Measurements from ENCODE around the gene NIPA2.
"Not testable (repeated sequence)": the region's sequence is repeated elsewhere in the genome, so short reads cannot be mapped to it uniquely, and the experiment has no call there.

NIPA2 gene

DNA sequence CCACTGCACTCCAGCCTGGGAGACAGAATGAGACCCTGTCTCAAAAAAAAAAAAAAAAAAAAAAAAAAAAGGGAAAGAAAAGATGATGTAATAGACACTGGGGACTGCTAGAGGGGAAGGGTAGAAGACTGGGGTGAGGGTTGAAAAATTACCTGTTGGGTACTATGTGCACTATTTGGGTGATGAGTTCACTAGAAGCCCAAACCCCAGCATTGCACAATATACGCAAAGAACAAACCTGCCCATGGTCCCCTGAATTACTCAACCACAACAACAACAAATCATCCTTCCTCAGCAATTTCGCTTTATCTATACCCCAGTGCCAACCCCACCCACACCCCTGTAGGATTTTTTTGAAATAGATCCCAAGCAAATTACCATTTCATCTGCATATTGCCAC is 38.6 kb upstream of the NIPA2 start:
- Histone ChIP-seq H3K4me1 (no peaks in the 10 kb centered on the region), H3K9me3 (no peaks in the 10 kb centered on the region), H3K27me3 (no peaks in the 10 kb centered on the region), H3K36me3 (no peaks in the 10 kb centered on the region), H3K4me3 (ENCODE audit: low read depth, low read length) (no peak overlapping the region)
- TF ChIP-seq, protein P1, sequence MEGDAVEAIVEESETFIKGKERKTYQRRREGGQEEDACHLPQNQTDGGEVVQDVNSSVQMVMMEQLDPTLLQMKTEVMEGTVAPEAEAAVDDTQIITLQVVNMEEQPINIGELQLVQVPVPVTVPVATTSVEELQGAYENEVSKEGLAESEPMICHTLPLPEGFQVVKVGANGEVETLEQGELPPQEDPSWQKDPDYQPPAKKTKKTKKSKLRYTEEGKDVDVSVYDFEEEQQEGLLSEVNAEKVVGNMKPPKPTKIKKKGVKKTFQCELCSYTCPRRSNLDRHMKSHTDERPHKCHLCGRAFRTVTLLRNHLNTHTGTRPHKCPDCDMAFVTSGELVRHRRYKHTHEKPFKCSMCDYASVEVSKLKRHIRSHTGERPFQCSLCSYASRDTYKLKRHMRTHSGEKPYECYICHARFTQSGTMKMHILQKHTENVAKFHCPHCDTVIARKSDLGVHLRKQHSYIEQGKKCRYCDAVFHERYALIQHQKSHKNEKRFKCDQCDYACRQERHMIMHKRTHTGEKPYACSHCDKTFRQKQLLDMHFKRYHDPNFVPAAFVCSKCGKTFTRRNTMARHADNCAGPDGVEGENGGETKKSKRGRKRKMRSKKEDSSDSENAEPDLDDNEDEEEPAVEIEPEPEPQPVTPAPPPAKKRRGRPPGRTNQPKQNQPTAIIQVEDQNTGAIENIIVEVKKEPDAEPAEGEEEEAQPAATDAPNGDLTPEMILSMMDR (IDR thresholded peaks at IDR 0.05; ENCODE audit: low read depth, low read length) = no peak
- DNase-seq = no peak

DNA sequence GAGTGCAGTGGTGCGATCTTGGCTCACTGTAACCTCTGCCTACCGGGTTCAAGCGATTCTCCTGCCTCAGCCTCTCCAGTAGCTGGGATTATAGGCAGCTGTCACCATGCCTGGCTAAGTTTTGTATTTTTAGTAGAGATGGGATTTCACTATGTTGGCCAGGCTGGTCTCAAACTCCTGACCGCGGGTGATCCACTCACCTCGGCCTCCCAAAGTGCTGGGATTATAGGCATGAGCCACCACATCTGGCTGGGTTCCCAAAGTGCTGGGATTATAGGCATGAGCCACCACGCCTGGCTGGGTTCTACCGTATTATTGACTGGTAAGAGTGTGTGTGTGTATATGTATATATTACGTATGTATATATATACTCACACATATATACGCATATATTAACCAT is 35.5 kb upstream of the NIPA2 start:
- not testable (repeated sequence) for H3K4me3 ChIP-seq (ENCODE audit: low read depth, low read length); H3K4me1 ChIP-seq; DNase-seq; H3K36me3 ChIP-seq; H3K9me3 ChIP-seq; H3K27me3 ChIP-seq

DNA sequence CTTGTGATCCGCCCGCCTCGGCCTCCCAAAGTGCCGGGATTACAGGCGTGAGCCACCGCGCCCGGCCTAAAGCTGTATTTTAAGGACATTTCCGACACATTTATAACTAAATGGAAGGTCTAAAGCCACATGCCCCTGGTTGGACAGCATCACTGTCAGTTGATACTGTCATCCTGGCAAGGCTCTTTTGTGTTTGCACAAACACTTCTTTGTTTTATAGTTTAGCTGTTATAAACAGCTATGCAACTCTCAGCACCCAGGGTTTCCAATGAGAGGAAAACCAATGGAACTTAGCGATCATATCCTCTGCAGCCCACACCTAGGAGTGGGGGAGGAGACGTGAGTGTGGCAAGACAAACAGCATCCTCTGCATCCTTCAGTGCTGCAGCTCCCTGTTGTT is 32.3 kb upstream of the NIPA2 start:
- DNase-seq = no peak
- no peaks in the 10 kb centered on the region for H3K9me3 ChIP-seq
- H3K36me3 ChIP-seq = no peaks in the 10 kb centered on the region
- H3K4me3 ChIP-seq (ENCODE audit: low read depth, low read length) = no peak overlapping the region
- TF ChIP-seq, protein P1 (IDR thresholded peaks at IDR 0.05; ENCODE audit: low read depth, low read length) = no peak
- no peaks in the 10 kb centered on the region for H3K27me3 ChIP-seq
- H3K4me1 ChIP-seq = no peaks in the 10 kb centered on the region

DNA sequence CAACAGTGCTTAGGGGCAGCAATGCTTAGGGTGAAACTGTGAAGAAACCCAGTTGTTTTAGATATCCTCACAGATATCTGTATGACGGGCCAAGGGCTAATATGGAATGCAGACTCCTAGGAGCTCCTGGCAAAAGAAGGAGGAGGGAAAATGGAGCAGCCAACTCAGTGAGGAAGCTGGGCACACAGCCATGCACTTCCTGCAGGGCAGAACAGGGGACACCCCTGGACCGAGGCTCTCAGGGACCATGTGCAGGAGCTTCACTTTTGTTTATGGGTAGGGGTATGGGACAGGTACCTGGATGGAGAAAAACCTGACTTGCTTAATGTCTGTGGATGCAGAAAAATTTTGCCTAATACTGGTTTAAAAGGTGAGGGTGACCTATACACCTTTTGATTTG is 31.8 kb upstream of the NIPA2 start:
- H3K4me1 ChIP-seq = no peaks in the 10 kb centered on the region
- DNase-seq = no peak
- TF ChIP-seq, protein P1 (IDR thresholded peaks at IDR 0.05; ENCODE audit: low read depth, low read length) = no peak
- H3K9me3 ChIP-seq = no peaks in the 10 kb centered on the region
- H3K27me3 ChIP-seq = no peaks in the 10 kb centered on the region
- no peaks in the 10 kb centered on the region for H3K36me3 ChIP-seq
- no peak overlapping the region for H3K4me3 ChIP-seq (ENCODE audit: low read depth, low read length)

DNA sequence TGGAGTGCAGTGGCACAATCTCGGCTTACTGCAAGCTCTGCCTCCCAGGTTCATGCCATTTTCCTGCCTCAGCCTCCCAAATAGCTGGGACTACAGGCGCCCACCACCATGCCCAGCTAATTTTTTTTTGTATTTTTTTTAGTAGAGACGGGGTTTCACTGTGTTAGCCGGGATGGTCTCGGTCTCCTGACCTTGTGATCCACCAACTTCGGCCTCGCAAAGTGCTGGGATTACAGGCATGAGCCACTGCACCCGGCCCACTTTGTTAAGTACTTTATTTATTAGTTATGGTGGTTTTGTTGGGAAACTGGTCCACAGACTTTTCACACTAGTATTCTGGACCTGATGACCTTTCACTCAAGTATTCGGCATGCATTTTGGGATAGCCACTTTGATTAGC is 30.6 kb upstream of the NIPA2 start:
- not testable (repeated sequence) for H3K4me3 ChIP-seq (ENCODE audit: low read depth, low read length); DNase-seq; H3K36me3 ChIP-seq; H3K27me3 ChIP-seq; H3K4me1 ChIP-seq; H3K9me3 ChIP-seq

DNA sequence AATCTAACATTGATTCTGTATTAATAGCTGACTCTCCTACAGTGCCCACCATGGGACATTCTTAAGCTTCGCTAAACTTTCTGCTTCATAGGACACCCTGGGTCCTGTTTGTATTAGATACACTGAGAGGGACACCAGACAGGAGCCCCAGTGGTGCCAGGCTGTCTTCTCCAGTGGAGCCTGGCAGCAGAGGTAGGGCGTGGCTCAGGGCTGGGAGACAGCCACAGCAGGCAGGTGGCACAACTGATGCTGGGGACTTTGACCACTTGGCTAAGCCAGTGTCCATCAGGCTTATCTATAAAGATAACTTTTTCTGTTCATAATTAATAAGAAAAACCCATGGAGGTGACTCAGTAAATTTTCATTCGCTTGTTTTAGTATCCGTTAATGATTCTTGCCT is 30.2 kb upstream of the NIPA2 start:
- H3K4me3 ChIP-seq (ENCODE audit: low read depth, low read length) = no peak overlapping the region
- no peaks in the 10 kb centered on the region for H3K27me3 ChIP-seq
- DNase-seq = no peak
- H3K4me1 ChIP-seq = no peaks in the 10 kb centered on the region
- TF ChIP-seq, protein P1 (IDR thresholded peaks at IDR 0.05; ENCODE audit: low read depth, low read length) = no peak
- H3K9me3 ChIP-seq = no peaks in the 10 kb centered on the region
- no peaks in the 10 kb centered on the region for H3K36me3 ChIP-seq

DNA sequence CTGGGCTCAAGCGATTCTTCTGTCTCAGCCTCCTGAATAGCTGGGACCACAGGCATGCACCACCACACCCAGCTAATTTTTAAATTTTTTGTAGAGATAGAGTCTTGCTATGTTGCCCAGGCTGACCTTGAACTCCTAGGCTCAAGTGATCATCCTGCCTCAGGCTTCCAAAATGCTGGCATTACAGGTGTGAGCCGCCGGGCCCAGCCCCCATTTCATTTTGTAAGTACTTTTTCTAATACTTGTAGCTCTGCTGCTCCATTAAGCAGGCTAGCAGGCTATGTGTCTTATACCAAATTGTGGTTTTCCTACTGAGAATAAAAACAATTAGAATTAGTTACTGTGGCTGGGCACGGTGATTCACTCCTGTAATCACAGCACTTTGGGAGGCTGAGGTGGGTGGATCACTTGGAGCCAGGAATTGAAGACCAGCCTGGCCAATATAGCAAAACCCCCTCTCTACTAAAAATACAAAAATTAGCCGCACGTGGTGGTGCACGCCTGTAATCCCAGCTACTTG is 29.6 kb upstream of the NIPA2 start:
- Histone ChIP-seq H3K9me3 (no peaks in the 10 kb centered on the region), H3K4me1 (no peaks in the 10 kb centered on the region), H3K4me3 (ENCODE audit: low read depth, low read length) (no peak overlapping the region), H3K36me3 (no peaks in the 10 kb centered on the region), H3K27me3 (no peaks in the 10 kb centered on the region)
- TF ChIP-seq, protein P1 (IDR thresholded peaks at IDR 0.05; ENCODE audit: low read depth, low read length) = no peak
- DNase-seq = no peak
